ENCODE measurements around the gene GSG1.

DNA sequence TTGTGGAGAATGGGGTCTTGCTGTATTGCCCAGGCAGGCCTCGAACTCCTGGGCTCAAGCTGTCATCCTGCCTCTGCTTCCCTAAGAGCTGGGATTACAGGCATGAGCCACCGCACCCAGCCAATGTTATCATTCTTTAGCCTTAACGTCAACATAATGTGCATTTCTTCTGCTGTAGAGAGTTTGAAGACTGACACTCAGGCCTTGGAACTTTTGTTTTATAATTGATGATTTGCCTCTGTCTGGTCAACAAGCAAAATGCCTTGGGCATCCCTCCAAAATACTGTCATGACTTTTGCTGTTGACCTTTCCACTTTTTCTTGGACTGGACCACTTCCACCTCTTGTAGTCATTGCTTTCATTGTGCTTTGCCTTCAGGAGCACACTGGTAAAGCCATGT, 30.3 kb downstream of the GSG1 start:
- TF ChIP-seq ZNF416 (CRISPR knock-in tag; IDR thresholded peaks at IDR 0.05) (no peak), NR1H2 (CRISPR knock-in tag; IDR thresholded peaks at IDR 0.05) (no peak), MYBL2 (CRISPR knock-in tag; IDR thresholded peaks at IDR 0.05) (no peak)
- TF ChIP-seq, protein P1, sequence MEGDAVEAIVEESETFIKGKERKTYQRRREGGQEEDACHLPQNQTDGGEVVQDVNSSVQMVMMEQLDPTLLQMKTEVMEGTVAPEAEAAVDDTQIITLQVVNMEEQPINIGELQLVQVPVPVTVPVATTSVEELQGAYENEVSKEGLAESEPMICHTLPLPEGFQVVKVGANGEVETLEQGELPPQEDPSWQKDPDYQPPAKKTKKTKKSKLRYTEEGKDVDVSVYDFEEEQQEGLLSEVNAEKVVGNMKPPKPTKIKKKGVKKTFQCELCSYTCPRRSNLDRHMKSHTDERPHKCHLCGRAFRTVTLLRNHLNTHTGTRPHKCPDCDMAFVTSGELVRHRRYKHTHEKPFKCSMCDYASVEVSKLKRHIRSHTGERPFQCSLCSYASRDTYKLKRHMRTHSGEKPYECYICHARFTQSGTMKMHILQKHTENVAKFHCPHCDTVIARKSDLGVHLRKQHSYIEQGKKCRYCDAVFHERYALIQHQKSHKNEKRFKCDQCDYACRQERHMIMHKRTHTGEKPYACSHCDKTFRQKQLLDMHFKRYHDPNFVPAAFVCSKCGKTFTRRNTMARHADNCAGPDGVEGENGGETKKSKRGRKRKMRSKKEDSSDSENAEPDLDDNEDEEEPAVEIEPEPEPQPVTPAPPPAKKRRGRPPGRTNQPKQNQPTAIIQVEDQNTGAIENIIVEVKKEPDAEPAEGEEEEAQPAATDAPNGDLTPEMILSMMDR (IDR thresholded peaks at IDR 0.05), result no peak
- TF ChIP-seq, protein P2, sequence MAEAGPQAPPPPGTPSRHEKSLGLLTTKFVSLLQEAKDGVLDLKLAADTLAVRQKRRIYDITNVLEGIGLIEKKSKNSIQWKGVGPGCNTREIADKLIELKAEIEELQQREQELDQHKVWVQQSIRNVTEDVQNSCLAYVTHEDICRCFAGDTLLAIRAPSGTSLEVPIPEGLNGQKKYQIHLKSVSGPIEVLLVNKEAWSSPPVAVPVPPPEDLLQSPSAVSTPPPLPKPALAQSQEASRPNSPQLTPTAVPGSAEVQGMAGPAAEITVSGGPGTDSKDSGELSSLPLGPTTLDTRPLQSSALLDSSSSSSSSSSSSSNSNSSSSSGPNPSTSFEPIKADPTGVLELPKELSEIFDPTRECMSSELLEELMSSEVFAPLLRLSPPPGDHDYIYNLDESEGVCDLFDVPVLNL (CRISPR knock-in tag; IDR thresholded peaks at IDR 0.05; ENCODE audit: borderline replicate concordance, low read depth), result no peak
- TF ChIP-seq, protein P3, sequence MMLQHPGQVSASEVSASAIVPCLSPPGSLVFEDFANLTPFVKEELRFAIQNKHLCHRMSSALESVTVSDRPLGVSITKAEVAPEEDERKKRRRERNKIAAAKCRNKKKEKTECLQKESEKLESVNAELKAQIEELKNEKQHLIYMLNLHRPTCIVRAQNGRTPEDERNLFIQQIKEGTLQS (CRISPR knock-in tag; conservative IDR thresholded peaks at IDR 0.05), result no peak
- TF ChIP-seq, protein P4, sequence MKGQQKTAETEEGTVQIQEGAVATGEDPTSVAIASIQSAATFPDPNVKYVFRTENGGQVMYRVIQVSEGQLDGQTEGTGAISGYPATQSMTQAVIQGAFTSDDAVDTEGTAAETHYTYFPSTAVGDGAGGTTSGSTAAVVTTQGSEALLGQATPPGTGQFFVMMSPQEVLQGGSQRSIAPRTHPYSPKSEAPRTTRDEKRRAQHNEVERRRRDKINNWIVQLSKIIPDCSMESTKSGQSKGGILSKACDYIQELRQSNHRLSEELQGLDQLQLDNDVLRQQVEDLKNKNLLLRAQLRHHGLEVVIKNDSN (CRISPR knock-in tag; IDR thresholded peaks at IDR 0.05), result no peak

Measured in WTC11 (cell line).